B cell (primary cell): ENCODE measurements around the gene CLDN11. TPM values are rescaled to one million over a fixed set of nuclear protein-coding genes. Genes with fewer than 3 reads are reported as not detected.

Experiments used
- ATAC-seq: fragments of 200-7000 bp; cut with Tn5 transposase; one replicate; pipeline ENCODE4 v1.10.0; 2021; ENCODE audit warnings: low read depth, mild to moderate bottlenecking, moderate number of reproducible peaks, moderate library complexity
- CTCF ChIA-PET: fragments of 350-600 bp; sonication (Branson Sonifier 250); formaldehyde crosslinking; loops from one replicate; lab custom pipeline; 2021; ENCODE audit warnings: antibody characterized with exemption, inconsistent platforms; lab: Charles Lee
- POLR2A ChIA-PET: fragments of 350-600 bp; sonication (Branson Sonifier 250); formaldehyde crosslinking; loops from one replicate; lab custom pipeline; 2021; ENCODE audit warnings: antibody characterized with exemption; lab: Charles Lee
- DNase-seq: peaks from one replicate; pipeline ENCODE4 v3.0.0; 2013
- H2AFZ ChIP-seq: 2 replicates; pipeline ENCODE4 v1.6.1; 2012; ENCODE audit warnings: mild to moderate bottlenecking, low read depth, low read length; ENCODE audit not compliant: insufficient read depth, poor library complexity, severe bottlenecking
- H3K27ac ChIP-seq, 2 donors: 1 replicate in 1 of 2; 2 replicates in 1 of 2; pipeline ENCODE4 v1.5.1; 2012 to 2013; ENCODE audit warnings: low read length in 2 of 2, mild to moderate bottlenecking in 2 of 2, moderate library complexity in 1 of 2
- H3K27me3 ChIP-seq, 4 experiments: fragments of 200-600 bp in 1 of 4; sonication (generic) in 1 of 4; replicated peaks in 1 of 4; 1 replicate in 2 of 4; 2 replicates in 2 of 4; pipeline versions ENCODE4 v1.6.1 to v1.7.0; 2013 to 2016; ENCODE audit warnings: low read length in 3 of 4, mild to moderate bottlenecking in 2 of 4, mixed read lengths in 1 of 4, moderate library complexity in 1 of 4; ENCODE audit not compliant: insufficient read depth in 4 of 4, control insufficient read depth in 3 of 4; ENCODE audit errors: control extremely low read depth in 1 of 4
- H3K36me3 ChIP-seq, 2 experiments: replicated peaks in 1 of 2; 1 replicate in 1 of 2; 2 replicates in 1 of 2; pipeline versions ENCODE4 v1.6.1 to v1.7.1; 2013; ENCODE audit warnings: low read length in 1 of 2; ENCODE audit not compliant: insufficient read depth in 2 of 2, control insufficient read depth in 1 of 2; ENCODE audit errors: control extremely low read depth in 1 of 2, extremely low read depth in 1 of 2
- H3K4me1 ChIP-seq, 2 donors: fragments of 200-600 bp in 1 of 2; sonication (generic) in 1 of 2; 1 replicate in 1 of 2; 2 replicates in 1 of 2; pipeline versions ENCODE4 v1.5.1 to v1.6.1; 2013 to 2017; ENCODE audit warnings: low read length in 2 of 2; ENCODE audit not compliant: control insufficient read depth in 2 of 2, insufficient read depth in 2 of 2
- H3K4me2 ChIP-seq: replicated peaks from 2 replicates; pipeline ENCODE3; 2012; ENCODE audit warnings: mild to moderate bottlenecking, low read depth, low read length; ENCODE audit not compliant: poor library complexity, severe bottlenecking
- H3K4me3 ChIP-seq, 5 experiments: fragments of 200-600 bp in 1 of 5; sonication (generic) in 1 of 5; 1 replicate in 3 of 5; 2 replicates in 2 of 5; pipeline versions ENCODE4 v1.5.1 to v1.7.0; 2011 to 2016; ENCODE audit warnings: low read length in 4 of 5, mild to moderate bottlenecking in 4 of 5, low read depth in 2 of 5, control low read depth in 1 of 5, moderate library complexity in 1 of 5; ENCODE audit not compliant: insufficient read depth in 1 of 5; ENCODE audit errors: control extremely low read depth in 1 of 5, extremely low read depth in 1 of 5
- H3K79me2 ChIP-seq: fragments of 200-600 bp; sonication (generic); one replicate; pipeline ENCODE4 v1.6.0; 2016; ENCODE audit warnings: low read length; ENCODE audit not compliant: control insufficient read depth, insufficient read depth
- H3K9ac ChIP-seq: fragments of 200-600 bp; sonication (generic); 2 replicates; pipeline ENCODE4 v1.6.1; 2017; ENCODE audit warnings: mild to moderate bottlenecking, low read length, moderate library complexity
- H3K9me3 ChIP-seq, 3 donors: one replicate each; pipeline versions ENCODE4 v1.6.1 to v1.7.1; 2013; ENCODE audit warnings: low read length in 2 of 3; ENCODE audit not compliant: control insufficient read depth in 2 of 3, insufficient read depth in 1 of 3; ENCODE audit errors: control extremely low read depth in 1 of 3
- H4K20me1 ChIP-seq: 2 replicates; pipeline ENCODE4 v1.6.0; 2012; ENCODE audit warnings: mild to moderate bottlenecking, low read length; ENCODE audit not compliant: insufficient read depth, control insufficient read depth, poor library complexity, severe bottlenecking
- H3K27ac Mint-ChIP-seq: one replicate; pipeline ENCODE4 v1.8.0; 2021; ENCODE audit warnings: mixed read lengths
- H3K27me3 Mint-ChIP-seq: one replicate; pipeline ENCODE4 v1.8.0; 2021; ENCODE audit warnings: mixed read lengths
- H3K4me1 Mint-ChIP-seq: one replicate; pipeline ENCODE4 v1.8.0; 2021; ENCODE audit warnings: mixed read lengths
- H3K4me3 Mint-ChIP-seq: one replicate; pipeline ENCODE4 v1.8.0; 2021; ENCODE audit warnings: mixed read lengths
- H3K9me3 Mint-ChIP-seq: one replicate; pipeline ENCODE4 v1.8.0; 2022; ENCODE audit warnings: mixed read lengths; ENCODE audit not compliant: insufficient read depth
- CTCF ChIP-seq: fragments of 200-600 bp; IDR thresholded peaks from one replicate; pipeline ENCODE4 v1.8.0; 2022; ENCODE audit warnings: antibody characterized with exemption, mild to moderate bottlenecking
- EZH2 ChIP-seq: IDR thresholded peaks from 2 replicates; pipeline ENCODE4 v1.6.1; 2012; ENCODE audit warnings: borderline replicate concordance, low read depth, mild to moderate bottlenecking, moderate library complexity, low read length; ENCODE audit not compliant: insufficient read depth, poor library complexity, severe bottlenecking
- WGBS: methylation state at CpG from one replicate; pipeline ENCODE4 v1.1.5; 2013; ENCODE audit warnings: missing lambda C conversion rate; ENCODE audit not compliant: insufficient coverage; 5-methylcytosine and 5-hydroxymethylcytosine counted together
- intact Hi-C: fragments of 100-400 bp; cut with micrococcal nuclease; formaldehyde crosslinking; loops from one replicate; pipeline ENCODE4 v1.10.0; 2022
- polyA plus RNA-seq: library from polyadenylated mRNA; depleted of rRNA; stranded (reverse); fragments of >200 nt; gene quantifications from 2 replicates; pipeline ENCODE4 v1.2.3, GENCODE V29; 2012
- total RNA-seq, 2 donors: library from RNA; stranded (reverse); fragments of 120-200 nt in 1 of 2; gene quantifications; 1 replicate in 1 of 2; 2 replicates in 1 of 2; pipeline versions ENCODE4 v1.2.3 to v1.2.4, GENCODE V29; 2013 to 2022

Gene CLDN11
- total and polyA plus RNA-seq, 2 donors (not counting 1 experiment from before 2014, with no cell fraction given), result 0.25 to 0.52 TPM

- ChIA-PET POLR2A (no interaction called here), CTCF (no interaction called here)
- intact Hi-C loops, result no loop called here
- Mint-ChIP-seq H3K27ac (no peak overlapping the region), H3K4me3 (no peak overlapping the region), H3K4me1 (no peaks in the 10 kb centered on the region), H3K9me3 (no peaks in the 10 kb centered on the region), H3K27me3 (peaks cover 36% of the 10 kb centered on the region)
- Histone ChIP-seq H3K27ac (no peak overlapping the region), H2AFZ (no peak overlapping the region), H3K79me2 (no peaks in the 10 kb centered on the region), H3K36me3 (no peaks in the 10 kb centered on the region), H3K4me2 (no peak overlapping the region), H3K9me3 (no peaks in the 10 kb centered on the region), H3K27me3 (peaks cover 0 to 19% (median 4%) of the 10 kb centered on the region in 4 experiments), H3K9ac (no peak overlapping the region), H3K4me3 (no peak overlapping the region), H3K4me1 (no peaks in the 10 kb centered on the region), H4K20me1 (no peaks in the 10 kb centered on the region)
- 88% methylated on average over 1 of the region's 4 CpGs for WGBS
- no peak for DNase-seq
- ATAC-seq, result no peak
- no peak for TF ChIP-seq CTCF
- no peak for TF ChIP-seq EZH2
Observed at GRCh38 chr3:170441412-170441811, 22.7 kb downstream of the CLDN11 start.

- no peak overlapping the region for H3K4me3 ChIP-seq
- Mint-ChIP-seq H3K4me1 (no peaks in the 10 kb centered on the region), H3K27ac (no peak overlapping the region), H3K9me3 (no peaks in the 10 kb centered on the region), H3K4me3 (no peak overlapping the region), H3K27me3 (peaks cover 32% of the 10 kb centered on the region)
- POLR2A ChIA-PET, result no interaction called here
- ATAC-seq (no peak), DNase-seq (no peak)
- no peaks in the 10 kb centered on the region for H3K9me3 ChIP-seq
- intact Hi-C loops, result no loop called here
- no peaks in the 10 kb centered on the region for H4K20me1 ChIP-seq
- no peak for TF ChIP-seq CTCF
- TF ChIP-seq EZH2, result no peak
- no peak overlapping the region for H3K9ac ChIP-seq
- H3K36me3 ChIP-seq, result no peaks in the 10 kb centered on the region
- H2AFZ ChIP-seq, result no peak overlapping the region
- H3K4me1 ChIP-seq, result no peaks in the 10 kb centered on the region
- peaks cover 0 to 19% (median 4%) of the 10 kb centered on the region in 4 experiments for H3K27me3 ChIP-seq
- CTCF ChIA-PET, result no interaction called here
- H3K27ac ChIP-seq, result no peak overlapping the region
- no peak overlapping the region for H3K4me2 ChIP-seq
- no peaks in the 10 kb centered on the region for H3K79me2 ChIP-seq
Observed at GRCh38 chr3:170442947-170443346, 24.3 kb downstream of the CLDN11 start.
